Adrenal gland (tissue), 12 donors: ENCODE results near the gene HOXA3. TPM values are rescaled to one million over a fixed set of nuclear protein-coding genes. Genes with fewer than 3 reads are reported as not detected.

ENCODE experiments used
- DNase-seq, 7 donors: peaks; one replicate each; pipeline ENCODE4 v3.0.0-alpha.2; 2019 to 2020
- H3K27ac ChIP-seq, 5 donors: fragments of 200-600 bp; sonication (generic) in 4 of 5; 1 replicate in 3 of 5; 2 replicates in 2 of 5; pipeline versions ENCODE4 v1.5.1 to v1.8.0; 2016 to 2020; ENCODE audit warnings: mild to moderate bottlenecking in 1 of 5
- H3K27me3 ChIP-seq: fragments of 200-600 bp; 2 replicates; pipeline ENCODE4 v1.8.0; 2021
- H3K36me3 ChIP-seq, 2 donors: fragments of 200-600 bp; replicated peaks in 1 of 2; 1 replicate in 1 of 2; 2 replicates in 1 of 2; pipeline versions ENCODE4 v1.5.1 to v1.8.0; 2018 to 2022
- H3K4me1 ChIP-seq, 2 donors: fragments of 200-600 bp; replicated peaks in 1 of 2; 1 replicate in 1 of 2; 2 replicates in 1 of 2; pipeline versions ENCODE4 v1.5.1 to v1.8.0; 2018 to 2021
- H3K4me3 ChIP-seq, 4 donors: fragments of 200-600 bp; sonication (generic) in 3 of 4; one replicate each; pipeline ENCODE4 v1.5.1; 2016 to 2018
- H3K9me3 ChIP-seq, 3 donors: fragments of 200-600 bp; sonication (generic) in 1 of 3; replicated peaks in 1 of 3; 1 replicate in 2 of 3; 2 replicates in 1 of 3; pipeline versions ENCODE4 v1.5.1 to v1.8.0; 2016 to 2021
- POLR2A ChIP-seq, 2 donors: fragments of 450-650 bp; IDR thresholded peaks; one replicate each; pipeline ENCODE4 v1.6.1; 2017; ENCODE audit warnings: antibody characterized with exemption in 2 of 2, mild to moderate bottlenecking in 2 of 2, moderate library complexity in 1 of 2
- WGBS, 4 donors: extraction: QIAGEN DNeasy Blood & Tissue Kit in 2 of 4; methylation state at CpG; one replicate each; pipeline versions ENCODE4 v1.1.5 to v1.1.7; 2013 to 2017; 5-methylcytosine and 5-hydroxymethylcytosine counted together
- intact Hi-C, 2 donors: fragments of 100-400 bp; cut with DNase I; formaldehyde crosslinking; loops; one replicate each; pipeline versions ENCODE4 v1.14.1 to v1.15.0; 2022 to 2023
- polyA plus RNA-seq, 3 donors: library from polyadenylated mRNA; stranded (reverse); fragments of 200-250 nt in 2 of 3; fragments of 350-450 nt in 1 of 3; fragmentation: Illumina TruSeq in 1 of 3; extraction: RNeasy Lipid Tissue Mini Kit (QIAGEN cat#74804) in 1 of 3; gene quantifications; one replicate each; pipeline ENCODE4 v1.2.3, GENCODE V29; 2013 to 2014
- total RNA-seq, 9 donors: library from RNA; depleted of rRNA in 4 of 9; stranded (reverse); fragments of >200 nt in 4 of 9; fragments of 120-200 nt in 1 of 9; fragmentation: NEBNext Ultra II Directional in 1 of 9; extraction: Animal tissue kit (Norgen Biotek cat#: 25700) in 1 of 9; gene quantifications; one replicate each; pipeline versions ENCODE4 v1.1.0 to v1.2.4, GENCODE V29; 2013 to 2023
- TF ChIP-seq, protein P1 (sequence below), 6 experiments: fragments of 450-650 bp in 4 of 6; fragments of 200-600 bp in 2 of 6; sonication (generic) in 1 of 6; IDR thresholded peaks; 1 replicate in 5 of 6; 2 replicates in 1 of 6; pipeline versions ENCODE4 v1.5.1 to v1.8.0; 2016 to 2021; ENCODE audit warnings: antibody characterized with exemption in 6 of 6, mild to moderate bottlenecking in 2 of 6, moderate library complexity in 1 of 6
- donor health status: healthy with polysubstance abuse.
- donor health status: Bipolar disorder and iron deficiency.
- donor health status: DM: yes; HTN: yes; CAD: no.
- donor health status: DM: no; HTN: no; CAD: no.
- donor health status: DM: no; HTN: no; CAD: no.
- donor health status: DM: yes; HTN: yes; CAD: no.

Gene HOXA3
- total and polyA plus RNA-seq, 12 donors, result 1.0 to 32.7 (median 3.8) TPM

DNA sequence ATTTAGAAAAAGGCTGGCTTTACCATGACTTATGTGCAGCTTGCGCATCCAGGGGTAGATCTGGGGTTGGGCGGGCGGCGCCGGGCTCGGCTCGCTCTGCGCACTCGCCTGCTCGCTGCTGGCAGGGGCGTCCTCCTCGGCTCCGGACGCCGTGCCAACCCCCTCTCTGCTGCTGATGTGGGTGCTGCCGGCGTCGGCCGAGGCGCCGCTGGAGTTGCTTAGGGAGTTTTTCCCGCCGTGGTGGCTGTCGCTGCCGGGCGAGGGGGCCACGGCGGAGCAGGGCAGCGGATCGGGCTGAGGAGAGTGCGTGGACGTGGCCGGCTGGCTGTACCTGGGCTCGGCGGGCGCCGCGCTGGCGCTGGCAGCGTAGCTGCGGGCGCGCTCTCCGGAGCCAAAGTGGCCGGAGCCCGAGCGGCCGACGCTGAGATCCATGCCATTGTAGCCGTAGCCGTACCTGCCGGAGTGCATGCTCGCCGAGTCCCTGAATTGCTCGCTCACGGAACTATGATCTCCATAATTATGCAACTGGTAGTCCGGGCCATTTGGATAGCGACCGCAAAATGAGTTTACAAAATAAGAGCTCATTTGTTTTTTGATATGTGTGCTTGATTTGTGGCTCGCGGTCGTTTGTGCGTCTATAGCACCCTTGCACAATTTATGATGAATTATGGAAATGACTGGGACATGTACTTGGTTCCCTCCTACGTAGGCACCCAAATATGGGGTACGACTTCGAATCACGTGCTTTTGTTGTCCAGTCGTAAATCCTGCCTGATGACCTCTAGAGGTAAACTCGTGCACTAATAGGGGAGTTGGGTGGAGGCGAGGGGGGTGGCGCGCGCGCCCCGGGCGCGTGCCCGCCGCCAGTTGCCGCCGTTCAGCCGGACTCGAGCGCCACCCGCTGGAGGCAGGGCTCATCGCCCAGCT, 9.1 kb downstream of the HOXA3 start, which contains the start of gene HOXA5:
Gene HOXA5, minus strand, starts transcription at position 659 of the 927 bp plus-strand sequence. Its CDS starts 74 bp downstream, at position 585.
- intact Hi-C loops, result loop anchor here (5.0 kb wide), 1 partner anchor 286 kb away; no protein-coding TSS in a partner anchor
- Histone ChIP-seq H3K27me3 (no peaks in the 10 kb centered on the region), H3K9me3 (no peaks in the 10 kb centered on the region), H3K36me3 (peaks cover 0 to 12% of the 10 kb centered on the region in 2 donors), H3K4me1 (peaks cover 14 to 21% of the 10 kb centered on the region in 2 donors), H3K27ac (peak within 1 kb of the TSS; percentile 94 to 99 (median 99)), H3K4me3 (peak within 1 kb of the TSS; percentile 66 to 91 (median 76))
- WGBS, 4 donors, result 10 to 42% (median 22%) methylated on average over 39 to 86 of the region's 86 CpGs
- TF ChIP-seq, protein P1, sequence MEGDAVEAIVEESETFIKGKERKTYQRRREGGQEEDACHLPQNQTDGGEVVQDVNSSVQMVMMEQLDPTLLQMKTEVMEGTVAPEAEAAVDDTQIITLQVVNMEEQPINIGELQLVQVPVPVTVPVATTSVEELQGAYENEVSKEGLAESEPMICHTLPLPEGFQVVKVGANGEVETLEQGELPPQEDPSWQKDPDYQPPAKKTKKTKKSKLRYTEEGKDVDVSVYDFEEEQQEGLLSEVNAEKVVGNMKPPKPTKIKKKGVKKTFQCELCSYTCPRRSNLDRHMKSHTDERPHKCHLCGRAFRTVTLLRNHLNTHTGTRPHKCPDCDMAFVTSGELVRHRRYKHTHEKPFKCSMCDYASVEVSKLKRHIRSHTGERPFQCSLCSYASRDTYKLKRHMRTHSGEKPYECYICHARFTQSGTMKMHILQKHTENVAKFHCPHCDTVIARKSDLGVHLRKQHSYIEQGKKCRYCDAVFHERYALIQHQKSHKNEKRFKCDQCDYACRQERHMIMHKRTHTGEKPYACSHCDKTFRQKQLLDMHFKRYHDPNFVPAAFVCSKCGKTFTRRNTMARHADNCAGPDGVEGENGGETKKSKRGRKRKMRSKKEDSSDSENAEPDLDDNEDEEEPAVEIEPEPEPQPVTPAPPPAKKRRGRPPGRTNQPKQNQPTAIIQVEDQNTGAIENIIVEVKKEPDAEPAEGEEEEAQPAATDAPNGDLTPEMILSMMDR (IDR thresholded peaks at IDR 0.05), result peak; percentile 71 to 96 (median 90)
- peak; percentile 72 to 95 for TF ChIP-seq POLR2A (IDR thresholded peaks at IDR 0.05)
- peak; percentile 90 to 96 (median 93) for DNase-seq

DNA sequence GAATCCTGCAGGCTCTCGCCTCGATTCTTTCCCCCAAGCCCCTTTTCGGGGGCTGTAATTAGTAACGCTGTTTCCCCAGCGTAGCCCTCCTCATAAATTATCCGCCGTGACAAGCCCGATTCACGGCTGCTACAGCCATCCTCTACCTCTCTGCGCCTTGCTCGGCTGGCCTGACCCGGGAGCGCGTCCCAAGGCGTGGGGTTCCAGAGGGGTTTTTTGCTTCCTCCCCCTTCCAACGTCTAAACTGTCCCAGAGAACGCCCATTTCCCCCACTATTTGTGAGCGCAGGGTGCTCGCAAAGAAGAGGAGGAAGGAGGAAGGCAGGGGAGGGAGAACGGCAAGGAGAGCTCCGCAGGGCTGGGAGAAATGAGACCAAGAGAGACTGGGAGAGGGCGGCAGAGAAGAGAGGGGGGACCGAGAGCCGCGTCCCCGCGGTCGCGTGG, 9.8 kb downstream of the HOXA3 start:
- Histone ChIP-seq H3K4me1 (peaks cover 10 to 17% of the 10 kb centered on the region in 2 donors), H3K9me3 (no peaks in the 10 kb centered on the region), H3K4me3 (peak overlapping the region; percentile 66 to 91 (median 76)), H3K36me3 (peaks cover 0 to 12% of the 10 kb centered on the region in 2 donors), H3K27ac (peak overlapping the region; percentile 94 to 99 (median 99)), H3K27me3 (no peaks in the 10 kb centered on the region)
- WGBS, 4 donors, result 12 to 23% (median 16%) methylated on average over 29 of the region's 29 CpGs
- no peak for TF ChIP-seq POLR2A (IDR thresholded peaks at IDR 0.05)
- TF ChIP-seq, protein P1 (IDR thresholded peaks at IDR 0.05), result no peak
- intact Hi-C loops, result loop anchor here (5.0 kb wide), 1 partner anchor 285 kb away; no protein-coding TSS in a partner anchor
- DNase-seq, result peak in 3 of 7 donors; percentile 24 to 72 (median 48)

DNA sequence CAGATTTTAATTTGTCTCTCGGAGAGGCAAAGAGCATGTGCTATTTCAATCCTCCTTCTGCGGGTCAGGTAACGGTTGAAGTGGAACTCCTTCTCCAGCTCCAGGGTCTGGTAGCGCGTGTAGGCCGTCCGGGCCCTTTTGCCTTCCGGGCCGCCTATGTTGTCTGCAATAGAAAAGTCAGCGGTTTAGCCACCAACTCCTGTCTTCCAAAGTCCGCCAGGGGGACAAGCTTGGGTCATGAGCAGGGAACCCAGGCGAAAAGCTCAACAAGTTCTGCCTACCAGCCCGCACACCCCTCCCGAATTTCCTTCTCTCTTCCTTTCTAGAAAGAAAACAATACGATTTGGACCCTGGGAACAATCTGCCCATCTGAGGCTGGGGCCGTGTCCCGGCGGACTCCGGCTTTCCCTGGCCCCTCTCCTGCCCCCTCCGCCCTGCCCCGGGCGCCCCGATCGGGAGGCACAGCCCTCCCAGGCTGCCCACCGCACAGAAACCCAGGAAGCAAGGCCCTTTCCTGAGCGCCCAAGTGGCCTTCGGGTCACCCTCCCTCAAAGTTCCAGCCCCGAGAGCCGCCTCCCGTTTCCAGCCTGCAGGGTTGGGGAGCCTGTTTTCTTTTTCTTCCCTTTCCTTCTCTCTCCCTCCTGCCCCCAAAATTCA, 10.3 kb downstream of the HOXA3 start:
- Histone ChIP-seq H3K36me3 (peaks cover 0 to 12% of the 10 kb centered on the region in 2 donors), H3K4me3 (peak overlapping the region; percentile 66 to 91 (median 76)), H3K27ac (peak overlapping the region; percentile 94 to 99 (median 99)), H3K4me1 (peaks cover 10 to 17% of the 10 kb centered on the region in 2 donors), H3K9me3 (no peaks in the 10 kb centered on the region), H3K27me3 (no peaks in the 10 kb centered on the region)
- TF ChIP-seq, protein P1 (IDR thresholded peaks at IDR 0.05), result peak in 5 of 6 experiments; percentile 39 to 50 (median 45)
- TF ChIP-seq POLR2A (IDR thresholded peaks at IDR 0.05), result peak in 1 of 2 donors; percentile 62
- DNase-seq, result peak; percentile 60 to 81 (median 75)
- WGBS, 4 donors, result 15 to 22% (median 18%) methylated on average over 25 to 30 of the region's 30 CpGs
- intact Hi-C loops, result loop anchor here (5.0 kb wide), 1 partner anchor 285 kb away; no protein-coding TSS in a partner anchor
